HG02981 (cell line): ENCODE results near the gene KHNYN.
"Not testable (repeated sequence)": the region's sequence is repeated elsewhere in the genome, so short reads cannot be mapped to it uniquely, and the experiment has no call there.

Experiments
- ATAC-seq: cut with Tn5 transposase; IDR thresholded peaks from one replicate; pipeline ENCODE4 v1.9.1; 2021; ENCODE audit warnings: mild to moderate bottlenecking, moderate library complexity; ENCODE audit not compliant: unreplicated experiment

KHNYN gene

GRCh38 chr14:24437020-24437735 is 7.4 kb downstream of the KHNYN start:
- ATAC-seq, result no peak

- no peak for ATAC-seq
Measured at GRCh38 chr14:24437736-24438067, 7.9 kb downstream of the KHNYN start.

GRCh38 chr14:24438223-24439097 is 8.7 kb downstream of the KHNYN start:
- ATAC-seq, result no peak

- ATAC-seq, result no peak
Measured at GRCh38 chr14:24439257-24439656, 9.5 kb downstream of the KHNYN start.

- ATAC-seq, result no peak
Measured at GRCh38 chr14:24439830-24440605, 10.3 kb downstream of the KHNYN start.

- ATAC-seq, result no peak
Measured at GRCh38 chr14:24440606-24441399, 11.0 kb downstream of the KHNYN start.

GRCh38 chr14:24441485-24441884 is 11.7 kb downstream of the KHNYN start:
- ATAC-seq, result no peak

GRCh38 chr14:24441904-24442239 is 12.1 kb downstream of the KHNYN start:
- no peak for ATAC-seq

GRCh38 chr14:24442240-24443052 is 12.7 kb downstream of the KHNYN start, which contains the start of gene SDR39U1:
Gene SDR39U1 (minus strand): TSS chr14:24442776. CDS start chr14:24442769, 7 bp downstream.
- ATAC-seq, result peak; percentile 90

GRCh38 chr14:24443053-24443665 is 13.4 kb downstream of the KHNYN start:
- ATAC-seq, result no peak

GRCh38 chr14:24450828-24451227 is 21.1 kb downstream of the KHNYN start:
- not testable (repeated sequence) for ATAC-seq

- no peak for ATAC-seq
Measured at GRCh38 chr14:24456980-24457379, 27.2 kb downstream of the KHNYN start.

GRCh38 chr14:24458736-24459135 is 29.0 kb downstream of the KHNYN start:
- ATAC-seq, result no peak

GRCh38 chr14:24459331-24459730 is 29.6 kb downstream of the KHNYN start:
- no peak for ATAC-seq

- no peak for ATAC-seq
Measured at GRCh38 chr14:24461336-24461735, 31.6 kb downstream of the KHNYN start.

- ATAC-seq, result no peak
Measured at GRCh38 chr14:24463017-24463883, 33.5 kb downstream of the KHNYN start.

GRCh38 chr14:24463884-24464785 is 34.4 kb downstream of the KHNYN start:
- ATAC-seq, result no peak
